GM12873 (cell line): Measurements from ENCODE around the gene ZBTB16.

Experiments used
- CTCF ChIP-seq: IDR thresholded peaks from 2 replicates; pipeline ENCODE4 v1.5.1; 2012; ENCODE audit warnings: low read depth, mild to moderate bottlenecking, moderate library complexity, low read length, control low read depth; ENCODE audit not compliant: insufficient read depth; ENCODE audit errors: missing control alignments

Gene ZBTB16

GRCh38 chr11:114297806-114298709, 238.5 kb downstream of the ZBTB16 start:
- no peak for TF ChIP-seq CTCF

- no peak for TF ChIP-seq CTCF
These were observed 239.2 kb downstream of the ZBTB16 start for GRCh38 chr11:114298710-114299109.
